CD4-positive, alpha-beta T cell treated with Interleukin-6 at 100 ng/mL for 8 hours (primary cell): Measurements from ENCODE around the gene TSACC.

Experiments used
- DNase-seq: peaks from one replicate; pipeline ENCODE4 v3.0.0-alpha.2; 2020; ENCODE audit warnings: mixed read lengths, low spot score

The TSACC gene

GRCh38 chr1:156394082-156394481, 55.8 kb downstream of the TSACC start:
- DNase-seq: no peak

DNA sequence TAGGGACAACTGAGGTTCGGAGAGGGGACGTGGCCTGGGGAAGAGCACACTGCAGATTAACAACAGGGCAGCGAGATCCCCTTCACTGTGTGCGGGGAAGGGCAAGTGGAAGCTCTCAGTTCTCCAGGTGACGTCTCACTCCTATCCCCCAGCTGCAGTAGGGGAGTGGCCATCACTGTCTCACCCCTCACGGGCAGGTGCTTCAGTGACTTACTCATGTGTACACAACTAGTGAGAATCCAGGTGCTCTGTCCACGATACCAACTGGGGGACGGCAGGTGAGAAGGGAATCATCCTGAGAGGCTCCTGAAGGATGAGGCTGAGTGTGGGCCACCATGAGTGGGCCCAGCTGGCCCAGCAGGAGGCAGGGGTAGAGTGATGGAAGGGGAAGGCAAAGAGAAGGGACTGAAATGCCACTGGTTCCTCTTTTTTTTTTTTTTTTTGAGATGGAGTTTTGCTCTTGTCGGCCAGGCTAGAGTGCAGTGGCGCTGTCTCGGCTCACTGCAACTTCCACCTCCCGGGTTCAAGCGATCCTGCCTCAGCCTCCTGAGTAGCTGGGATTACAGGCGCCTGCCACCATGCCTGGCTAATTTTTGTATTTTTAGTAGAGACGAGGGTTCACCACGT, 56.6 kb downstream of the TSACC start:
- no peak for DNase-seq
